Uterus (tissue), 2 donors: Measurements from ENCODE around the gene TRUB2.

Experiments
- CTCF ChIP-seq, 4 experiments: fragments of 200-600 bp in 2 of 4; fragments of 450-650 bp in 2 of 4; sonication (generic) in 2 of 4; IDR thresholded peaks; one replicate each; pipeline ENCODE4 v1.5.1; 2016 to 2019; ENCODE audit warnings: antibody characterized with exemption in 4 of 4, mild to moderate bottlenecking in 2 of 4, moderate library complexity in 1 of 4
- POLR2A ChIP-seq, 2 donors: fragments of 450-650 bp; IDR thresholded peaks; one replicate each; pipeline ENCODE4 v1.6.1; 2016; ENCODE audit warnings: antibody characterized with exemption in 2 of 2, mild to moderate bottlenecking in 1 of 2, moderate library complexity in 1 of 2

- no peak for TF ChIP-seq CTCF (IDR thresholded peaks at IDR 0.05)
- no peak for TF ChIP-seq POLR2A (IDR thresholded peaks at IDR 0.05)
These were observed 51.1 kb downstream of the TRUB2 start for GRCh38 chr9:128271112-128271511.
